ENCODE measurements around the gene DPP8. TPM values are rescaled to one million over a fixed set of nuclear protein-coding genes. Genes with fewer than 3 reads are reported as not detected.

Gene DPP8
- total RNA-seq, 3 donors from 2014 or later (not counting 1 experiment from before 2014, with no cell fraction given) = 51.7 to 64.8 (median 62.4) TPM

- no peak for TF ChIP-seq CTCF (IDR thresholded peaks at IDR 0.05)
- Mint-ChIP-seq H3K27ac (peak overlapping the region; percentile 93 to 97), H3K36me3 (peaks cover 10% of the 10 kb centered on the region), H3K4me3 (peak overlapping the region; percentile 85), H3K9me3 (no peaks in the 10 kb centered on the region), H3K4me1 (peaks cover 55 to 58% of the 10 kb centered on the region in 2 donors), H3K27me3 (ENCODE audit: low read depth in 2 of 2) (no peaks in the 10 kb centered on the region)
- Histone ChIP-seq H3K4me1 (ENCODE audit: control insufficient read depth, insufficient read depth, low read length) (peaks cover 23% of the 10 kb centered on the region), H3K9me3 (ENCODE audit: control insufficient read depth, insufficient read depth, low read length) (no peaks in the 10 kb centered on the region), H3K36me3 (ENCODE audit: control insufficient read depth, insufficient read depth, low read length) (peaks cover 32% of the 10 kb centered on the region), H3K27me3 (ENCODE audit: control insufficient read depth, insufficient read depth, low read length) (no peaks in the 10 kb centered on the region), H3K27ac (ENCODE audit: low read length) (peak overlapping the region; percentile 59), H3K4me3 (ENCODE audit: low read length) (no peak overlapping the region)
- intact Hi-C loops (cut with micrococcal nuclease) = loop anchor here (1.0 kb wide), 1 partner anchor 17 kb away; the partner anchor contains the start of gene HACD3
- peak; percentile 52 to 62 (median 62) for ATAC-seq
- peak; percentile 37 to 77 for DNase-seq
- 31% methylated on average over 7 of the region's 10 CpGs for WGBS (ENCODE audit: insufficient coverage)
Measured at GRCh38 chr15:65512807-65513416, 4.6 kb downstream of the DPP8 start.

GRCh38 chr15:65512189-65512588 is 5.3 kb downstream of the DPP8 start:
- Mint-ChIP-seq H3K9me3 (no peaks in the 10 kb centered on the region), H3K36me3 (peaks cover 10% of the 10 kb centered on the region), H3K4me3 (peak overlapping the region; percentile 85), H3K27me3 (ENCODE audit: low read depth in 2 of 2) (no peaks in the 10 kb centered on the region), H3K4me1 (peaks cover 52 to 55% of the 10 kb centered on the region in 2 donors), H3K27ac (peak overlapping the region; percentile 93 to 97)
- peak overlapping the region; percentile 59 for H3K27ac ChIP-seq (ENCODE audit: low read length)
- ATAC-seq (no peak), DNase-seq (no peak)
- intact Hi-C loops (cut with micrococcal nuclease) = no loop called here
- WGBS (ENCODE audit: insufficient coverage) = 98% methylated on average over 5 of the region's 5 CpGs
- H3K4me1 ChIP-seq (ENCODE audit: control insufficient read depth, insufficient read depth, low read length) = peaks cover 20% of the 10 kb centered on the region
- H3K27me3 ChIP-seq (ENCODE audit: control insufficient read depth, insufficient read depth, low read length) = no peaks in the 10 kb centered on the region
- H3K9me3 ChIP-seq (ENCODE audit: control insufficient read depth, insufficient read depth, low read length) = no peaks in the 10 kb centered on the region
- H3K36me3 ChIP-seq (ENCODE audit: control insufficient read depth, insufficient read depth, low read length) = peaks cover 33% of the 10 kb centered on the region
- H3K4me3 ChIP-seq (ENCODE audit: low read length) = no peak overlapping the region
- TF ChIP-seq CTCF (IDR thresholded peaks at IDR 0.05) = no peak

- peaks cover 10% of the 10 kb centered on the region for H3K36me3 Mint-ChIP-seq
- intact Hi-C loops (cut with micrococcal nuclease) = no loop called here
- H3K36me3 ChIP-seq (ENCODE audit: control insufficient read depth, insufficient read depth, low read length) = peaks cover 48% of the 10 kb centered on the region
- no peaks in the 10 kb centered on the region for H3K27me3 ChIP-seq (ENCODE audit: control insufficient read depth, insufficient read depth, low read length)
- H3K4me3 ChIP-seq (ENCODE audit: low read length) = no peak overlapping the region
- no peaks in the 10 kb centered on the region for H3K27me3 Mint-ChIP-seq (ENCODE audit: low read depth in 2 of 2)
- no peak overlapping the region for H3K4me3 Mint-ChIP-seq
- 96% methylated on average over 2 of the region's 2 CpGs for WGBS (ENCODE audit: insufficient coverage)
- H3K9me3 ChIP-seq (ENCODE audit: control insufficient read depth, insufficient read depth, low read length) = no peaks in the 10 kb centered on the region
- H3K4me1 Mint-ChIP-seq = peaks cover 30 to 38% of the 10 kb centered on the region in 2 donors
- H3K27ac ChIP-seq (ENCODE audit: low read length) = no peak overlapping the region
- peaks cover 12% of the 10 kb centered on the region for H3K4me1 ChIP-seq (ENCODE audit: control insufficient read depth, insufficient read depth, low read length)
- peak overlapping the region; percentile 52 to 72 for H3K27ac Mint-ChIP-seq
- ATAC-seq (no peak), DNase-seq (no peak)
- no peaks in the 10 kb centered on the region for H3K9me3 Mint-ChIP-seq
- no peak for TF ChIP-seq CTCF (IDR thresholded peaks at IDR 0.05)
Measured at GRCh38 chr15:65509321-65509720, 8.2 kb downstream of the DPP8 start.

GRCh38 chr15:65494076-65494475 is 23.4 kb downstream of the DPP8 start:
- no peak for ATAC-seq
- Histone ChIP-seq H3K36me3 (ENCODE audit: control insufficient read depth, insufficient read depth, low read length) (peaks cover 65% of the 10 kb centered on the region), H3K9me3 (ENCODE audit: control insufficient read depth, insufficient read depth, low read length) (no peaks in the 10 kb centered on the region), H3K27ac (ENCODE audit: low read length) (no peak overlapping the region), H3K4me3 (ENCODE audit: low read length) (no peak overlapping the region), H3K27me3 (ENCODE audit: control insufficient read depth, insufficient read depth, low read length) (no peaks in the 10 kb centered on the region), H3K4me1 (ENCODE audit: control insufficient read depth, insufficient read depth, low read length) (no peaks in the 10 kb centered on the region)
- intact Hi-C loops (cut with micrococcal nuclease) = no loop called here
- Mint-ChIP-seq H3K36me3 (no peaks in the 10 kb centered on the region), H3K27ac (peak overlapping the region; percentile 25 to 68), H3K27me3 (ENCODE audit: low read depth in 2 of 2) (no peaks in the 10 kb centered on the region), H3K4me3 (no peak overlapping the region), H3K9me3 (no peaks in the 10 kb centered on the region), H3K4me1 (peaks cover 7 to 12% of the 10 kb centered on the region in 2 donors)
- DNase-seq = no peak
- 86% methylated on average over 2 of the region's 4 CpGs for WGBS (ENCODE audit: insufficient coverage)
- TF ChIP-seq CTCF (IDR thresholded peaks at IDR 0.05) = no peak
